HG03521 (cell line): ENCODE data around the gene MEIOSIN.
"Not testable (repeated sequence)": the region's sequence is repeated elsewhere in the genome, so short reads cannot be mapped to it uniquely, and the experiment has no call there.

Source experiments
- ATAC-seq: cut with Tn5 transposase; IDR thresholded peaks from one replicate; pipeline ENCODE4 v1.9.1; 2021; ENCODE audit warnings: mild to moderate bottlenecking, moderate library complexity; ENCODE audit not compliant: unreplicated experiment

Gene MEIOSIN

DNA sequence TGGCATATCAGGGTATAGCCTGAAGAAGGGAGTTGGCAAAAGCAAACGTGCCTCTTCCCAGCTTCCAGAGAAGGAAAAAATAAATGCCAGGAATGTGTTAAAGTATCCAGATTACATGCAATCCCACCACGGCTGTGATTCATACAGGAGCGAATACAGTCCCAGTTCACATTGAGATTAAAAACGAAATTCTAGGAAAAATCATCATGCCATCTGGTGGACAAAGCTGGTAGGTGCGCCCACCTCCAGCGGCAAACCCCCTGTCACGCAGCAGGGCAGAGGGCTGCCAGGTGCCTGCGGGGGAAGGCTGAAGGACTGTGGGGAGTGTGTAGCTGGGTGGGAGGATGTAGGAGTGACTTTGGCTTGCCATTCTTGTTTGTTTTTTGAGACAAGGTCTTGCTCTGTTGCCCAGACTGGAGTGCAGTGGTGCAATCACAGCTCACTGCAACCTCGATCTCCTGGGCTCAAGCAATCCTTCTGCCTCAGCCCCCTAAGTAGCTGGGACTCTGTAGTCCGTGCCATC, 65.8 kb downstream of the MEIOSIN start:
- ATAC-seq: no peak

DNA sequence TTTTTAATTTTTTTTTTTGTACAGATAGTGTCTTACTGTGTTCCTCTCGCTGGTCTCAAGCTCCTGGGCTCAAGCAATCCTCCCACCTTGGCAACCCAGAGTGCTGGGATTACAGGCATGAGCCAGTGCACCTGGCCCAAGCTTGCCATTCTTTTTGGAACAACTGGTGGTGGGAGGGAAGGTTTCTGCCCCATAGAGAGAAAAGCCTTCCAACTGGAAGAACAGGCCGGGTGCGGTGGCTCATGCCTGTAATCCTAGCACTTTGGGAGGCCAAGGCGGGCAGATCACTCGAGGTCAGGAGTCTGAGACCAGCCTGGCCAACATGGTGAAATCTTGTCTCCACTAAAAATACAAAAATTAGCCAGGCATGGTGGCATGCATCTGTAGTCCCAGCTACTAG, 66.3 kb downstream of the MEIOSIN start:
- not testable (repeated sequence) for ATAC-seq

DNA sequence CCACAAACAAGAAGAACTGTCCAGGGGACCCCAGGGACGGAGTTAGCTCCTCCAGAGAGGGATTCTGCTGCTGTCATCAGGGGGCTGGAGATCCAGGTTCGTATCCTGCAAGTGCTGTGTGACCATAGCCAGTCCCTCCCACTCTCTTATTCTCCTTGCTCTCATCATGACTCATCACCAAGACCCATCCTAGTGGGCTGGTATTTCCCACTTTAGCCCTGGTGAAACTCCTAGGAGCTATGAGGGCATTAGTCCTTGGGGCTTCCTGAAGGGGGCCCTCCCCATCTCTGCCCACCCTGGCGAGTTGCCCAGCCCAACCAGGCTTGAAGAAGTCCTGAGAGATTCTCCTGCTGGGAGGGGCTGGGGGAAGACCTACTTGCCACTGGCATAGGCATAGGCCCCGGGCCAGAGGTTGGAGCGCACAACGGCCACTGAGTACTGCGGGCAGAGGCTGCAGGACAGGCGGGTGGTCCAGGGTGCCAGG, 66.9 kb downstream of the MEIOSIN start:
- ATAC-seq: no peak

DNA sequence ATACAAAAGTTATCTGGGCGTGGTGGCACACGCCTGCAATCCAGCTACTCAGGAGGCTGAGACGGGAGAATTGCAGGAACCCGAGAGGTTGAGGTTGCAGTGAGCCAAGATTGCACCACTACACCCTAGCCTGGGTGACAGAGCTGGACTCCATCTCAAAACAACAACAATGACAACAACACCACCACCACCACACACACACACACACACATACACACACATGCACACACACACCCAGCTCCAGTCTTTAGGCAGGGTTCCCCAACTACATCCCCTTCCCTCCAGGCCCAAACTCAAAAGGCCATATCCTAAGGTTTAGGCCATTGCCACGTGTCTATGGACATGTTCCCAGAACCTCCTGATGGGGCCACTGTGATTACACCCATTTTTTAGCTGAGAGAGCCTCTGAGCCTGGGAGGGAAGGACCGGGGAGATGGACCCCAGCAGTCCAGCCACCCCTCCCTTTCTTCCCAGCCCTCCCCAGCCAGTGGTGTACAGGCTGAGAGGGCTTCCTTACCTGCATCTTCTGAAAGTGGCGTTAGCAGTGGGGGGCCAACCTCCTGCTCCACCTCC, 68.5 kb downstream of the MEIOSIN start:
- no peak for ATAC-seq

DNA sequence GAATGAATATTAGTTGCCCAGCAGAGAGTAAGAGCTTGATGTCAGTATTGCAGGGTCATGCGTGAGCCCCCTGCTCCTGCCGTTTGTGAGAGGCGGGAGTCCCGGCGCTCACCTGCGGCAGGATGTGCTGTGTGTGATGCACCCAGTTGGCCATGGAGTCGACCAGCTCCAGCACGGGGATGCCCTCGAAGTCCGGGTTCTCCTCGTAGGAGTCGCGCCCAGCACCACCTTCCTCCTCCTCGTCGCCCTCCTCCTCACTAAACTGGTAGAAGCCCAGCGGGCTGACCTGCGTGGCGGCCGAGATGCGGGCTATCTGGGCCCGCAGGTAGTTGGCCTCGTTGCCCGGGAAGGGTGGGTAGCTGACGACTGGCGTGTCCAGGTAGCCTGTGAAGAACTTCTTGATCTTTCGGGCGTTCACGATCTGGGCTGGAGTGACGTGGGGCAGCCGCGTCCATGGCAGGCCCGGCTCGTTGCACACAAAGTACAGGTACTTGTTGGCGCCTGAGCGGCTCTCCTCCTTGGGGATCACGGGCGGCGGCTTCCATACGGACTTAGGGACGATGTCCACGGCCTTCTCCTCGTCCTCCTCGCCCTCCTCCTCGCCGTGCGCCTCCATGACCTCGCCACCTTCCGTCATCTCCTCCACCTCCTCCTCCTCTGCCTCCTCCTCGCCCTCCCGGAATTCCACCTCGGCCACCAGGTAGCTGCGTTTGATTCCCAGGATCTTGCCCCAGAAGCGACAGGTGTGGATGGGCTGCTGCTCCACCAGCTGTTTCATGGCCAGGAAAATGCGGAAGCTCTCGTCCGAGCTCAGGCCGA, 71.1 kb downstream of the MEIOSIN start:
- ATAC-seq: no peak

DNA sequence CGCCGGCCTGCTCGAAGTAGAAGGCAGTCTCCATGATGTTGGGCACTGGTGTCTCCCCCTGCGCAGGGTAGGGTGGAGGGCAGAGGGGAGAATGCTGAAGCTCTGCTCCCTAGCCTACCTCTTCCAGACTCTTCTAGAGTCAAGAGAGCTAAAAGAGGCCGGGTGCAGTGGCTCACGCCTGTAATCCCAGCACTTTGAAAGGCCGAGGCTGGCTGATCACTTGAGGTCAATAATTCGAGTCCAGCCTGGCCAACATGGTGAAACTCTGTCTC, 71.7 kb downstream of the MEIOSIN start:
- no peak for ATAC-seq

DNA sequence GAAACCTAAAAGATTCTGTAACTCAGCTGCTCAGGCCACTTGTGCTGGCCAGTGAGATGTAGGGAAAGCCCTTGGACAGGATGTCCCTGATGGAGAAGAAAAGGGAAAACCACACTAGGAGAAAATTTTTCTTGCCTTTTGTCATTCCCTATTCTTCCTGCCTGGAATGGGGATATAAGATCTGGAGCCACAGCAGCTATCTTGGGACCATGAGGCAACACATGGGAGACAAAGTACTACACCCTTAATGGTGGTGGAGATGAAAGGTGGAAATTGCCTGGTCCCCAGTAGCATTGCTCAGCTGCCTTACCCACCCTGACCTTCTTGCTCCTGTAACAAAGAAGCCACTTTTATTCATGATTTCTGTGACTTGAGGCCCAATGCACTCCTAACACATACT, 72.5 kb downstream of the MEIOSIN start:
- no peak for ATAC-seq

DNA sequence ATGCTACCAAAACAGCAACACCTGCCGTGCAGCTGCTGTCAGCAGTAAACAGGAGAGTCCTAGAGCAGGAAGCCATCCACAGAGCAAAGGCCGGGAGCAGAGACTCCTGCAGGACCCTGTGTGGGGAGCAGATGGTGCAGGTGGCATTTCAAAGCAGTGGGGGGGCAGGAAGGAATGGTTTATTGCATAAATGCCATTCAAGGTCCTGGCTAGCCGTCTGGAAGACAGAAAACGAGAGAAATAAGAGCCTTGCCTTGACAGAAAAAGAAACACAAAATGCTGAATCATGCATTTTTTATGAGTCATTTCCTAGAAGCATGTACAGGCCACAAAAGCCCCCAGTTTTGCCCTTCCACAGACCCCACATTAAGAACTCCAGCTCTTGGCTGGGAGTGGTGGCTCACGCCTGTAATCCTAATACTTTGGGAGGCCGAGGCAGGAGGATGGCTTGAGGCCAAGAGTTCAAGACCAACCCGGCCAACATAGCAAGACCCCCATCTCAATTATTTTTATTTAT, 76.5 kb downstream of the MEIOSIN start:
- no peak for ATAC-seq

DNA sequence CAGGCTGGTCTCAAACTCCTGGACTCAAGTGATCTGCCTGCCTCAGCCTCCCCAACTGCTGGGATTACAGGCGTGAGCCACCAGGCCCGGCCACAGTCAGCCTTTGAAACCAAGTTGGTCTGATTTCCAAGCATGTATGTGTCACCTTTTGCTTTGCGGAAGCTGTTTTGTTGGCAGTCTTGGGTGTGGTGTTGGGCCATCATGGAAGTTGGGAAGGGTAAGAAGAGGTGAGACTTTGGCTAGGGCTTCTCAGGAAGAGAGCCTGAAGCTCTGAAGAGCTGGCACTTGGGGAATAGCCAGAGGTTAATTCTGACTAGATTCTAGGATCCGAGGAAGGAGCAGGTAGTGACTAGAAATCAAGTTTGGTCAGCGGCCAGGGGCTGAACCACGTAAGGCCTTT, 79.1 kb downstream of the MEIOSIN start:
- ATAC-seq: no peak
